ENCODE data around the gene RPS6KB2.

DNA sequence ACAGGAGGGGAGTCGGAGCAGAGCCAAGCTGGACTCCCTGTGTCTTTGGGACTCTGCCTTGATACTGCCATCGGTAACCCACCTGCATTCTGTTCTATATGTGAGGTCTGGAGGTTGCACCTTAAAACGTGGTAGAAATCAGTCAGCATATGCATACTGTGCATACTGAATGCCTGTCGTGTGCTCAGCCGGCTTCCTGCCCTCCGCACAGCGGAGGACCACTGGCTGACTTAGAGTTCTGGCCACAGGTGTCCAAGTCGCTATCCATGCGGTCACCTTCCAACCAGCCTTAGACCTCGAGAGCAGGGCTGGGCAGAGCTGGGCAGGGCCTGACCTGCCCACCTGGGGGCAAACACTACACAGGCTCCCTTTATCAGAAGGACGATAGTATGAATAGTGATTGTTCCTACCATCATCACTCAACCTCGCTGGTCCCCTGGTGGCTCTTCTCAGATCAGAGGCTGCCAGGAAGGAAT, 20.6 kb upstream of the RPS6KB2 start:
- TF ChIP-seq ZNF114 (CRISPR knock-in tag; IDR thresholded peaks at IDR 0.05) (no peak), EZH2 (IDR thresholded peaks at IDR 0.05; ENCODE audit: low read depth, unreplicated experiment) (no peak), CREB1 (CRISPR knock-in tag; IDR thresholded peaks at IDR 0.05; ENCODE audit: low read depth) (no peak), STAT1 (IDR thresholded peaks at IDR 0.05; ENCODE audit: unreplicated experiment) (no peak), POLR2AphosphoS5 (IDR thresholded peaks at IDR 0.05; ENCODE audit: low read depth) (no peak), JUNB (IDR thresholded peaks at IDR 0.05; ENCODE audit: unreplicated experiment) (no peak), EZH2phosphoT487 (IDR thresholded peaks at IDR 0.05; ENCODE audit: unreplicated experiment) (no peak), NANOG (IDR thresholded peaks at IDR 0.05; ENCODE audit: borderline replicate concordance) (no peak)
- TF ChIP-seq, protein P1, sequence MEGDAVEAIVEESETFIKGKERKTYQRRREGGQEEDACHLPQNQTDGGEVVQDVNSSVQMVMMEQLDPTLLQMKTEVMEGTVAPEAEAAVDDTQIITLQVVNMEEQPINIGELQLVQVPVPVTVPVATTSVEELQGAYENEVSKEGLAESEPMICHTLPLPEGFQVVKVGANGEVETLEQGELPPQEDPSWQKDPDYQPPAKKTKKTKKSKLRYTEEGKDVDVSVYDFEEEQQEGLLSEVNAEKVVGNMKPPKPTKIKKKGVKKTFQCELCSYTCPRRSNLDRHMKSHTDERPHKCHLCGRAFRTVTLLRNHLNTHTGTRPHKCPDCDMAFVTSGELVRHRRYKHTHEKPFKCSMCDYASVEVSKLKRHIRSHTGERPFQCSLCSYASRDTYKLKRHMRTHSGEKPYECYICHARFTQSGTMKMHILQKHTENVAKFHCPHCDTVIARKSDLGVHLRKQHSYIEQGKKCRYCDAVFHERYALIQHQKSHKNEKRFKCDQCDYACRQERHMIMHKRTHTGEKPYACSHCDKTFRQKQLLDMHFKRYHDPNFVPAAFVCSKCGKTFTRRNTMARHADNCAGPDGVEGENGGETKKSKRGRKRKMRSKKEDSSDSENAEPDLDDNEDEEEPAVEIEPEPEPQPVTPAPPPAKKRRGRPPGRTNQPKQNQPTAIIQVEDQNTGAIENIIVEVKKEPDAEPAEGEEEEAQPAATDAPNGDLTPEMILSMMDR (conservative IDR thresholded peaks at IDR 0.05; ENCODE audit: low read depth in 2 of 2) = no peak
- TF ChIP-seq, protein P2, sequence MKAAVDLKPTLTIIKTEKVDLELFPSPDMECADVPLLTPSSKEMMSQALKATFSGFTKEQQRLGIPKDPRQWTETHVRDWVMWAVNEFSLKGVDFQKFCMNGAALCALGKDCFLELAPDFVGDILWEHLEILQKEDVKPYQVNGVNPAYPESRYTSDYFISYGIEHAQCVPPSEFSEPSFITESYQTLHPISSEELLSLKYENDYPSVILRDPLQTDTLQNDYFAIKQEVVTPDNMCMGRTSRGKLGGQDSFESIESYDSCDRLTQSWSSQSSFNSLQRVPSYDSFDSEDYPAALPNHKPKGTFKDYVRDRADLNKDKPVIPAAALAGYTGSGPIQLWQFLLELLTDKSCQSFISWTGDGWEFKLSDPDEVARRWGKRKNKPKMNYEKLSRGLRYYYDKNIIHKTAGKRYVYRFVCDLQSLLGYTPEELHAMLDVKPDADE (IDR thresholded peaks at IDR 0.05) = no peak
- TF ChIP-seq, protein P3, sequence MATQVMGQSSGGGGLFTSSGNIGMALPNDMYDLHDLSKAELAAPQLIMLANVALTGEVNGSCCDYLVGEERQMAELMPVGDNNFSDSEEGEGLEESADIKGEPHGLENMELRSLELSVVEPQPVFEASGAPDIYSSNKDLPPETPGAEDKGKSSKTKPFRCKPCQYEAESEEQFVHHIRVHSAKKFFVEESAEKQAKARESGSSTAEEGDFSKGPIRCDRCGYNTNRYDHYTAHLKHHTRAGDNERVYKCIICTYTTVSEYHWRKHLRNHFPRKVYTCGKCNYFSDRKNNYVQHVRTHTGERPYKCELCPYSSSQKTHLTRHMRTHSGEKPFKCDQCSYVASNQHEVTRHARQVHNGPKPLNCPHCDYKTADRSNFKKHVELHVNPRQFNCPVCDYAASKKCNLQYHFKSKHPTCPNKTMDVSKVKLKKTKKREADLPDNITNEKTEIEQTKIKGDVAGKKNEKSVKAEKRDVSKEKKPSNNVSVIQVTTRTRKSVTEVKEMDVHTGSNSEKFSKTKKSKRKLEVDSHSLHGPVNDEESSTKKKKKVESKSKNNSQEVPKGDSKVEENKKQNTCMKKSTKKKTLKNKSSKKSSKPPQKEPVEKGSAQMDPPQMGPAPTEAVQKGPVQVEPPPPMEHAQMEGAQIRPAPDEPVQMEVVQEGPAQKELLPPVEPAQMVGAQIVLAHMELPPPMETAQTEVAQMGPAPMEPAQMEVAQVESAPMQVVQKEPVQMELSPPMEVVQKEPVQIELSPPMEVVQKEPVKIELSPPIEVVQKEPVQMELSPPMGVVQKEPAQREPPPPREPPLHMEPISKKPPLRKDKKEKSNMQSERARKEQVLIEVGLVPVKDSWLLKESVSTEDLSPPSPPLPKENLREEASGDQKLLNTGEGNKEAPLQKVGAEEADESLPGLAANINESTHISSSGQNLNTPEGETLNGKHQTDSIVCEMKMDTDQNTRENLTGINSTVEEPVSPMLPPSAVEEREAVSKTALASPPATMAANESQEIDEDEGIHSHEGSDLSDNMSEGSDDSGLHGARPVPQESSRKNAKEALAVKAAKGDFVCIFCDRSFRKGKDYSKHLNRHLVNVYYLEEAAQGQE (IDR thresholded peaks at IDR 0.05; ENCODE audit: unreplicated experiment) = no peak
- TF ChIP-seq, protein P4, sequence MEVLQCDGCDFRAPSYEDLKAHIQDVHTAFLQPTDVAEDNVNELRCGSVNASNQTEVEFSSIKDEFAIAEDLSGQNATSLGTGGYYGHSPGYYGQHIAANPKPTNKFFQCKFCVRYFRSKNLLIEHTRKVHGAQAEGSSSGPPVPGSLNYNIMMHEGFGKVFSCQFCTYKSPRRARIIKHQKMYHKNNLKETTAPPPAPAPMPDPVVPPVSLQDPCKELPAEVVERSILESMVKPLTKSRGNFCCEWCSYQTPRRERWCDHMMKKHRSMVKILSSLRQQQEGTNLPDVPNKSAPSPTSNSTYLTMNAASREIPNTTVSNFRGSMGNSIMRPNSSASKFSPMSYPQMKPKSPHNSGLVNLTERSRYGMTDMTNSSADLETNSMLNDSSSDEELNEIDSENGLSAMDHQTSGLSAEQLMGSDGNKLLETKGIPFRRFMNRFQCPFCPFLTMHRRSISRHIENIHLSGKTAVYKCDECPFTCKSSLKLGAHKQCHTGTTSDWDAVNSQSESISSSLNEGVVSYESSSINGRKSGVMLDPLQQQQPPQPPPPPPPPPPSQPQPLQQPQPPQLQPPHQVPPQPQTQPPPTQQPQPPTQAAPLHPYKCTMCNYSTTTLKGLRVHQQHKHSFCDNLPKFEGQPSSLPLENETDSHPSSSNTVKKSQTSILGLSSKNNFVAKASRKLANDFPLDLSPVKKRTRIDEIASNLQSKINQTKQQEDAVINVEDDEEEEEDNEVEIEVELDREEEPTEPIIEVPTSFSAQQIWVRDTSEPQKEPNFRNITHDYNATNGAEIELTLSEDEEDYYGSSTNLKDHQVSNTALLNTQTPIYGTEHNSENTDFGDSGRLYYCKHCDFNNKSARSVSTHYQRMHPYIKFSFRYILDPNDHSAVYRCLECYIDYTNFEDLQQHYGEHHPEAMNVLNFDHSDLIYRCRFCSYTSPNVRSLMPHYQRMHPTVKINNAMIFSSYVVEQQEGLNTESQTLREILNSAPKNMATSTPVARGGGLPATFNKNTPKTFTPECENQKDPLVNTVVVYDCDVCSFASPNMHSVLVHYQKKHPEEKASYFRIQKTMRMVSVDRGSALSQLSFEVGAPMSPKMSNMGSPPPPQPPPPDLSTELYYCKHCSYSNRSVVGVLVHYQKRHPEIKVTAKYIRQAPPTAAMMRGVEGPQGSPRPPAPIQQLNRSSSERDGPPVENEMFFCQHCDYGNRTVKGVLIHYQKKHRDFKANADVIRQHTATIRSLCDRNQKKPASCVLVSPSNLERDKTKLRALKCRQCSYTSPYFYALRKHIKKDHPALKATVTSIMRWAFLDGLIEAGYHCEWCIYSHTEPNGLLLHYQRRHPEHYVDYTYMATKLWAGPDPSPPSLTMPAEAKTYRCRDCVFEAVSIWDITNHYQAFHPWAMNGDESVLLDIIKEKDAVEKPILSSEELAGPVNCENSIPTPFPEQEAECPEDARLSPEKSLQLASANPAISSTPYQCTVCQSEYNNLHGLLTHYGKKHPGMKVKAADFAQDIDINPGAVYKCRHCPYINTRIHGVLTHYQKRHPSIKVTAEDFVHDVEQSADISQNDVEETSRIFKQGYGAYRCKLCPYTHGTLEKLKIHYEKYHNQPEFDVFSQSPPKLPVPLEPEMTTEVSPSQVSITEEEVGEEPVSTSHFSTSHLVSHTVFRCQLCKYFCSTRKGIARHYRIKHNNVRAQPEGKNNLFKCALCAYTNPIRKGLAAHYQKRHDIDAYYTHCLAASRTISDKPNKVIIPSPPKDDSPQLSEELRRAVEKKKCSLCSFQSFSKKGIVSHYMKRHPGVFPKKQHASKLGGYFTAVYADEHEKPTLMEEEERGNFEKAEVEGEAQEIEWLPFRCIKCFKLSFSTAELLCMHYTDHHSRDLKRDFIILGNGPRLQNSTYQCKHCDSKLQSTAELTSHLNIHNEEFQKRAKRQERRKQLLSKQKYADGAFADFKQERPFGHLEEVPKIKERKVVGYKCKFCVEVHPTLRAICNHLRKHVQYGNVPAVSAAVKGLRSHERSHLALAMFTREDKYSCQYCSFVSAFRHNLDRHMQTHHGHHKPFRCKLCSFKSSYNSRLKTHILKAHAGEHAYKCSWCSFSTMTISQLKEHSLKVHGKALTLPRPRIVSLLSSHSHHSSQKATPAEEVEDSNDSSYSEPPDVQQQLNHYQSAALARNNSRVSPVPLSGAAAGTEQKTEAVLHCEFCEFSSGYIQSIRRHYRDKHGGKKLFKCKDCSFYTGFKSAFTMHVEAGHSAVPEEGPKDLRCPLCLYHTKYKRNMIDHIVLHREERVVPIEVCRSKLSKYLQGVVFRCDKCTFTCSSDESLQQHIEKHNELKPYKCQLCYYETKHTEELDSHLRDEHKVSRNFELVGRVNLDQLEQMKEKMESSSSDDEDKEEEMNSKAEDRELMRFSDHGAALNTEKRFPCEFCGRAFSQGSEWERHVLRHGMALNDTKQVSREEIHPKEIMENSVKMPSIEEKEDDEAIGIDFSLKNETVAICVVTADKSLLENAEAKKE (CRISPR knock-in tag; IDR thresholded peaks at IDR 0.05) = no peak
